ENCODE results near the gene SGIP1.
A peak's percentile ranks its signal among the peaks of the same experiment; 100 is the strongest.

Gene SGIP1, protein sequence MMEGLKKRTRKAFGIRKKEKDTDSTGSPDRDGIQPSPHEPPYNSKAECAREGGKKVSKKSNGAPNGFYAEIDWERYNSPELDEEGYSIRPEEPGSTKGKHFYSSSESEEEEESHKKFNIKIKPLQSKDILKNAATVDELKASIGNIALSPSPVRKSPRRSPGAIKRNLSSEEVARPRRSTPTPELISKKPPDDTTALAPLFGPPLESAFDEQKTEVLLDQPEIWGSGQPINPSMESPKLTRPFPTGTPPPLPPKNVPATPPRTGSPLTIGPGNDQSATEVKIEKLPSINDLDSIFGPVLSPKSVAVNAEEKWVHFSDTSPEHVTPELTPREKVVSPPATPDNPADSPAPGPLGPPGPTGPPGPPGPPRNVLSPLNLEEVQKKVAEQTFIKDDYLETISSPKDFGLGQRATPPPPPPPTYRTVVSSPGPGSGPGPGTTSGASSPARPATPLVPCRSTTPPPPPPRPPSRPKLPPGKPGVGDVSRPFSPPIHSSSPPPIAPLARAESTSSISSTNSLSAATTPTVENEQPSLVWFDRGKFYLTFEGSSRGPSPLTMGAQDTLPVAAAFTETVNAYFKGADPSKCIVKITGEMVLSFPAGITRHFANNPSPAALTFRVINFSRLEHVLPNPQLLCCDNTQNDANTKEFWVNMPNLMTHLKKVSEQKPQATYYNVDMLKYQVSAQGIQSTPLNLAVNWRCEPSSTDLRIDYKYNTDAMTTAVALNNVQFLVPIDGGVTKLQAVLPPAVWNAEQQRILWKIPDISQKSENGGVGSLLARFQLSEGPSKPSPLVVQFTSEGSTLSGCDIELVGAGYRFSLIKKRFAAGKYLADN

DNA sequence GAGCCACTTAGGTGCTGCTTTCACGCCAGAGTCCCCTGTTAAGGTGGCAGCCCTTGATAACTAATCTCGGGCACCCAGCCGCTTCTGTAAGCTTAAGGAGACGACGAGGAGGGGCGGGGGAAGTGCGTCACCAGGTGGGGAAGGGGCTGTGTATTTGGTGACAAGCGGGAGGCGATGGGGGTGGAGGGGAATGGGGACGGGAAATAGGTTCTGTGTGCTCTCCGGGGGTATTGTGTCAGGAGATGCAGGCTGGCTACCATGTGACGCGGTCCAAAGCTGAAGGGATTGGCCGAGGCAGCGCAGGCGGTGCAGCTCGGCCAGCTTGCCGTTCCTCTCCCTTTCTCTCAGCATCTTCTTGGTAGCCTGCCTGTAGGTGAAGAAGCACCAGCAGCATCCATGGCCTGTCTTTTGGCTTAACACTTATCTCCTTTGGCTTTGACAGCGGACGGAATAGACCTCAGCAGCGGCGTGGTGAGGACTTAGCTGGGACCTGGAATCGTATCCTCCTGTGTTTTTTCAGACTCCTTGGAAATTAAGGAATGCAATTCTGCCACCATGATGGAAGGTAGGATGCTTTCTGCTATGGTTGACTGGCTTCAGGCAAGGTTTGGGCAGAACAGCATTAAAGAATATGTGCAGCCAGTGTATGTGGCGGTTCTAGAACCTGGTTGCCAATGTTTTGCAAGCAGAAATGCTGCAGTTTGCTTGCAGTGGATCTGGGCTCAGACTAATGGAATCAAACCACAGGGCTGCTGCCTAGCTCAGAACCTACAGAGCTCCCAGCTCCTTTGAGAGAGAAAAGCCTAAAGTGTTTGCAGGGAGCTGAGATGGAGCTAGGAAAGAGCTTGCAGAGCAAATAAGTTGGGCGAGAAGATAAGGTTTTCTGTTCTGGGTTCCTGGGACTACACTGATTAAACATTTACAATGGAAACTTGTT is at the start of gene SGIP1:
Gene SGIP1, plus strand, starts transcription at position 350 of the 937 bp plus-strand sequence. Its CDS starts 206 bp downstream, at position 556.
- peak; percentile 83 for DNase-seq (ENCODE audit: low read depth, low spot score)

DNA sequence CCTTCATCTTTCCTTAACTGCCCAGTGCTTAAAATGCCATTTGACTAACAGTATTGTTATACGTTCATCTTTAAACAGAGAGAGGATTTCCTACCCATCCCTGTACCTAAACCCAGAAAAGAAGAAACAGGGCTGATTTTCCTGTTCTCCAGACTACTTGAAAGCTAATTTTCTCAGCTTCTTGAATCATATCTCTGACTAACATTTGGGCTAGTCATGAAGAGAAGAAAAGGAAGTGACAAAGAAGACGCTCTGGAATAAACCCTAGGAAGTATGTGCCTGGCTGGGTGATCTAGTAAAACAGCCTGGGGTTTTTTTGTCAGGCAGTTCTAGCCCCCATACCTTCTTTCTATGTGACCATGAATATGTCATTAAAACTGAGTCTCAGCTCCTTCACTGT is 44.8 kb upstream of the SGIP1 start:
- no peak for DNase-seq (ENCODE audit: low read depth, low spot score)

GRCh38 chr1:66489972-66490601 is 43.9 kb upstream of the SGIP1 start:
- DNase-seq (ENCODE audit: low read depth, low spot score) = no peak

- DNase-seq (ENCODE audit: low read depth, low spot score) = no peak
Measured at GRCh38 chr1:66490816-66491215, 43.1 kb upstream of the SGIP1 start.

DNA sequence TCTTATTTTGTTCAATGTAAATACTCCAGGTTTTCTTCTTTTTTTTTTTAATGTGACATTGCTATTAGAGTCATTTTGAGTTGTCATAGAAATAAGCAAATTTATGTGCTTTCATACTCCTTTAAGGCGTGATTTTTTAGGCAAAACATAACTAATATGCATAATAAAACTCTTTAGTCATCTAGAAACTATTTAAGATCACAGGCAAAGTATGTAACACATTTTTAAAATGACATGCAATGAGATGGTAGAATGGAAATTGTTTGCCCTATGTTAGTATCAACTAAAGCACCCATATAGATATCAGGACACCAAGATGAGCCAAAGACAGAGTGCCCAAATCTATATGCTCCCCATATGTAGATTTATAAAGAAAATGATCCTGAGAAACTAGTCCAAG is 41.5 kb upstream of the SGIP1 start:
- DNase-seq (ENCODE audit: low read depth, low spot score) = no peak

DNA sequence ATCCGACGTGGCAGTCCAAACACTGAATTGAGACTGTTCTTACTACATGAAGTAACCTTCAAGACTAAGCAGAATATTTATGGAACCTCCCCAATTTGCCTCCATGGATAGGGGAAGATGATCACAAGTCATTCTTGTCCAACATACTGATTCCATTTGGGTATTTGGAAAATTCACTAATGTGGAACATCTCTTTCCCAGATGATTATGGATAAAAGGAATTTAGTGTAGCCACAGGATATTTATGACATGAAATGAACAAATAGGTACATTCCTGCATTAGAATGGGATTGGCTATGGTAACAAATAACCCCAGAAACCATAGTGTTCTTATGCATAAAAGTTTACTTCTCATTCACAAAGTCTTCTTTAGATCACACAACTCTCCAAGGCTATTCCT is 40.2 kb upstream of the SGIP1 start:
- DNase-seq (ENCODE audit: low read depth, low spot score) = no peak

DNA sequence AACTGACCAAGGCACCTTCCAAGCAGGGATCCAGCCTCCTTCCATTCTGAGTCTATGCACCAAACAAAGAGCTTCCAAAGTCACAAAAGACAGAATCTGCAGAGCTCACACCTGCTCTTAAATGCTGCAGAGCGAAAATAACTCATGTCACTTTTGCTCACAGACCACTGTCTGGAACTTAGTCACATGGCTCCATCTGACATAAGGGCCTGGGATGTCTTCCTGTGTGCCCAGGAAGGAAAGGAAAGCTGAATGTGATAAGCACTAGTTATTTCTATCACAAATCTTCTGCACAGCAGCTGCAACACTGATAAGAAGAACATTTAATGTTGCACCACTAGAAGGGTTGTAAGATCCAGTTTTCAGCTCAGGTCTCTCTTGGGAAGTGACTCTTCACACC is 39.5 kb upstream of the SGIP1 start:
- DNase-seq (ENCODE audit: low read depth, low spot score) = no peak

- DNase-seq (ENCODE audit: low read depth, low spot score) = no peak
Measured at GRCh38 chr1:66495495-66495894, 38.5 kb upstream of the SGIP1 start.

DNA sequence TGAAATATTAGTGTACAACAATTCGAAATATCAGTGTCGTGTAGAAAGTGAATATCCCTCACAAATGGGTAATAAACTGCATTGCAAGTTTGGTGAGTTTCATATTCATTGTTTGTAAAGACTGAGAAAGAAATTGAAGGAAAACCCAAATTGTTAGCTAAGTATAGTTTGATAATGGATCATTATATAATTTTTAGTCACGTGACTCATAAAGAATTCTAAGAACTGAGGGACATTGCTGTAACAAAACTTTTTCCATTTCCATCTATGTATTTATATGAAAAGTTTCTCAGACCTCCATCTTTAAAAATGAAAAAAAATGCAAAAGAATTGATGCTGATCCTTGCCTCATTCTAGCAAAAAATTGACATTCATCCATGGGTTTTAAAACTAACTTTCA is 36.0 kb upstream of the SGIP1 start:
- no peak for DNase-seq (ENCODE audit: low read depth, low spot score)

DNA sequence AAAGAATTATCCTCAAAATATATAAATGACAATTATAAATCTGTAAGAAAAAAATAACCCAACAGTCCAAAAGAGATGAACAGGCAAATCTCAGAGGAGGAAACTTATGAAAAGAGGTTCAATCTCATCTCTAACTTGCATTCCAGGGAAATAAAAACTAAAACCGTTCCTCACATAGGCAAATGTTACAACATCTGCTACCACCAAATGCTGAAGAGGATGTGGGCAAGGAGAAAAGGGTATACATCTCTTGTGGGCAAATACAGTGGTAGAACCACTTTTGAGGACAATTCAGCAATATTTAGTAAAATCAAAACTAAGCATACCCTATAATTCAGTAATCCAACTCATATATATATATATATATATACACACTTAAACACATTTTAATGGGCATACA is 33.7 kb upstream of the SGIP1 start:
- DNase-seq (ENCODE audit: low read depth, low spot score) = no peak

DNA sequence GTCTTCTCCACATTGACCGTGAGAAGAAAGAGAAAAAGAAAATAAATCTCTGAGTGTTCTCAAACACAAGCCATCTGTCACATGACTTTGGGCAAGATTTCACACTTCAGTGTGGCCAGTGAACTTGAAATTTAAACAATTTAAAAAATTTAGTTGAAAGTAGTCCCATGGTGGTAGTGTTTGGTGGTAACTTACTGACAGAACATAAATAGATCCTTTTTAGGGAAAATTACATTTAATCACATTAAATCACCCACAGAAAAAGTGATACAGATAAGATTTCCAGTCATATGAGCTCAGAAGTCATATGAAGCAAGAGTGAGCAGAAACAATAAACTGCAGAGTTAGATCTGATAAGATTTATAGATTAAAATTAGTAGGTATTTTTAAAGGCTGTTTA is 31.9 kb upstream of the SGIP1 start:
- no peak for DNase-seq (ENCODE audit: low read depth, low spot score)

DNA sequence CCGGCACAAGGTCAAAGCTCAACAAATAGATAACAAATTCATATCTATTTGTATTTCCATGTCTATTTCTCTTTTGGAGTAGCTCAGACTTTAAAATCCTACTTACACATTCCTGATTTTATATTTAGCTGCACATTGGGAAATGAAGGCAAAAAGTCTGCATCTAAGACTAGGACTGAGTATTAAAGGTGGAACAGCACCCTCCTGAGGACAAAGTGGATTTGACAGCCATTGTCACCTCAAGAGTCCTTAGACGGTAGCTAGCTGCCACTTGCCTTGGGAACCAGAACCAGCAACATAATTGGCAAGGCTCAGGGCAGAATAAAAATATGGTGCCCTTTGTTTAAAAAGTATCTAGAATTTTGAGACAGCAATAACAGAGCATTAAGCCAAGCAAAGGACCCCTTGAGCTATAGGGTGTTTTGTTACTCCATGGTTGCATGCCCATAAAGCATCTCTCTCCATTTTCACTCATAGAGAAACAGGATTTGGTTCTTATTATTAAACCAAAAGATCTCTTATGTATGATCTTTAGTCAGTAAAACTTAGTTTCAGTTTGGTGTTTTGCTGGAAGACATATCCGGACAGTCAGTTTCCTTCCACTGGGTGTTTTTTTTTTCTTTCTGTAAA is 30.0 kb upstream of the SGIP1 start:
- peak; percentile 77 for DNase-seq (ENCODE audit: low read depth, low spot score)

GRCh38 chr1:66505671-66506392 is 28.1 kb upstream of the SGIP1 start:
- peak; percentile 76 for DNase-seq (ENCODE audit: low read depth, low spot score)

DNA sequence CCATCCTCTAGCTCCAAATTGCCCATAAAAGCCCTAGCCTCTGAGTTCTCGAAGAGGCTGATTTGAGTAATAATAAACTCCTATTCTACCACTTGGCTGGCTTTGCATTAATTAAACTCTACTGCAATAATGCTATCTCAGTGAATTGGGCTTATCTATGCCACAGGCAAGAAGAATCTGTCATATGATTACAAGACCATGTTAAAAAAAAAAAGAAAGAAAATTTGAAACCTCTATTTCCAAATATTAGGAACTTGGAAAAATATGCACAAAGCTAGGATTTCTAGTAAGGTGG is 27.6 kb upstream of the SGIP1 start:
- DNase-seq (ENCODE audit: low read depth, low spot score) = no peak

- DNase-seq (ENCODE audit: low read depth, low spot score) = no peak
Measured at GRCh38 chr1:66506991-66507390, 27.0 kb upstream of the SGIP1 start.

- no peak for DNase-seq (ENCODE audit: low read depth, low spot score)
Measured at GRCh38 chr1:66510407-66510806, 23.5 kb upstream of the SGIP1 start.

- no peak for DNase-seq (ENCODE audit: low read depth, low spot score)
Measured at GRCh38 chr1:66511118-66511517, 22.8 kb upstream of the SGIP1 start.

DNA sequence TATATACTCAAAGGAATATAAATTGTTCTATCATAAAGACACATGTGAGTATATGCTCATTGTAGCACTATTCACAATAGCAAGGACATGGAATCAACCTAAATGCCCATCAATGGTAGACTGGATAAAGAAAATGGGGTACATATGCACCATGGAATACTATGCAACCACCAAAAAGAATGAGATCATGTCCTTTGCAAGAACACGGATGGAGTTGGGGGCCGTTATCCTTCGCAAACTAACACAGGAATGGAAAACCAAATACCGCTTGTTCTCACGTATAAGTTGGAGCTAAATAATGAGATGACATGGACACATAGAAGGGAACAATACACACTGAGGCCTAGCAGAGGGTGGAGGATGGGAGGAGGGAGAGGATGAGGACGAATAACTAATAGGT is 16.0 kb upstream of the SGIP1 start:
- DNase-seq (ENCODE audit: low read depth, low spot score) = no peak

DNA sequence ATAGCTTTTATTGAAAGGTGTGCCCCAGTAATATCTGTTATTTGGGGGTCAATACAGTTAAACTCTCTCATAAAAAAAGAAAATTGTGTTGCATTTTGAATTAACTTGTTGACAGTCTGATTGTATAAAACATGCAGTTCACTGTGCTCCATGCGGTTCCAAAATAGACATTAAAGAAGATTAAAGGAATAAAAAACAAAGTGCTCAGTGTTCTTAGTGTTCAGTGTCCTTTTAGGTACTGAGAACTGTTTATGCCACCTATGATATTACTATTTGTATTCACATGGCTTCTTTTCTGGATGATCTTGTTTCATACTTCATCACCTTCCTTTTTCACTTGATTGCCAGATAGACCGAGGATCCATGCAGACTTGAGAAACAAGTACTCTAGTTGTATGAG is 15.3 kb upstream of the SGIP1 start:
- DNase-seq (ENCODE audit: low read depth, low spot score) = no peak

DNA sequence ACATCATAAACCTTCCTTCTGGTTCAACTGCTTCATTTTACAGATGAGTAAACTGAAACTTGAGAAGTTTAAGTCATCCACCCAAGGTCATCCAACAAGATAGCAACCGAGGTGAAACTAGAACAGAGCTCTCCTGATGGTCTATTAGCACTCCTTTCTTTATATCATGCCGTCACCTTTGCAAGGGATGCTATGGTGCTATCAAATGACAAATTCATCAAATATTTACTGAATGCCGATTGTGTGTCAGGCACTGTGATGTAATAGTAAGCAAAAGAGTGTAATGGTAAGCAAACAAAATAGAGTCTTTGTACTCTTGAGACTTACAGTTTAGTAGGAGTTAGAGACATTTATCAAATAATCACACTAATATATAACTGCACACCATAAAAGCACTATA is 14.0 kb upstream of the SGIP1 start:
- no peak for DNase-seq (ENCODE audit: low read depth, low spot score)

Data from astrocyte of the hippocampus (primary cell).